Karpas-422 (cell line): ENCODE results near the gene SRGN. TPM values are rescaled to one million over a fixed set of nuclear protein-coding genes. Genes with fewer than 3 reads are reported as not detected.

Experiments
- DNase-seq: peaks from one replicate; pipeline ENCODE4 v3.0.0-alpha.2; 2015
- H2AFZ ChIP-seq: fragments of 200-600 bp; sonication (generic); 2 replicates; pipeline ENCODE4 v1.6.1; 2014; ENCODE audit warnings: antibody characterized with exemption, low read length, mixed read lengths
- H3K27ac ChIP-seq: fragments of 200-600 bp; sonication (generic); 2 replicates; pipeline ENCODE4 v1.5.1; 2014; ENCODE audit warnings: mild to moderate bottlenecking, low read length, moderate library complexity
- H3K27me3 ChIP-seq: fragments of 200-600 bp; sonication (generic); 2 replicates; pipeline ENCODE4 v1.6.1; 2014; ENCODE audit warnings: low read length, mixed read lengths
- H3K36me3 ChIP-seq: fragments of 200-600 bp; sonication (generic); 2 replicates; pipeline ENCODE4 v1.6.1; 2014; ENCODE audit warnings: low read length, mixed read lengths; ENCODE audit not compliant: insufficient read depth
- H3K4me1 ChIP-seq: fragments of 200-600 bp; sonication (generic); 2 replicates; pipeline ENCODE4 v1.6.1; 2014; ENCODE audit warnings: mild to moderate bottlenecking, low read length, mixed read lengths
- H3K4me2 ChIP-seq: fragments of 200-600 bp; sonication (generic); 2 replicates; pipeline ENCODE4 v1.6.1; 2014; ENCODE audit warnings: low read length, low read depth, mild to moderate bottlenecking; ENCODE audit not compliant: poor library complexity, severe bottlenecking
- H3K4me3 ChIP-seq: fragments of 200-600 bp; sonication (generic); 2 replicates; pipeline ENCODE4 v1.5.1; 2014; ENCODE audit warnings: mild to moderate bottlenecking, antibody characterized with exemption, low read length, mixed read lengths
- H3K79me2 ChIP-seq: fragments of 200-600 bp; sonication (generic); 2 replicates; pipeline ENCODE4 v1.6.1; 2014; ENCODE audit warnings: mild to moderate bottlenecking, low read length, mixed read lengths
- H3K9ac ChIP-seq: fragments of 200-600 bp; sonication (generic); 2 replicates; pipeline ENCODE4 v1.6.0; 2014; ENCODE audit warnings: low read length
- H3K9me2 ChIP-seq: fragments of 200-600 bp; sonication (generic), shearing (Covaris generic); replicated peaks from 2 replicates; pipeline ENCODE4 v1.6.0; 2014; ENCODE audit warnings: mild to moderate bottlenecking, low read length, moderate library complexity; ENCODE audit not compliant: insufficient read depth
- H3K9me3 ChIP-seq: fragments of 300-700, 200-600 bp; sonication (generic); 2 replicates; pipeline ENCODE4 v1.6.1; 2014; ENCODE audit warnings: low read length, mixed read lengths
- H4K20me1 ChIP-seq: fragments of 200-600 bp; sonication (generic); 2 replicates; pipeline ENCODE4 v1.6.1; 2014; ENCODE audit warnings: mild to moderate bottlenecking, antibody characterized with exemption, low read length, low read depth; ENCODE audit not compliant: insufficient read depth
- total RNA-seq: library from RNA; depleted of rRNA; stranded (reverse); fragments of >200 nt; shearing (Covaris generic); gene quantifications from 2 replicates; pipeline ENCODE4 v1.2.3, GENCODE V29; 2014; ENCODE audit warnings: low replicate concordance

The SRGN gene
- total RNA-seq, 1 experiment from 2014 or later = 56.4 TPM

DNA sequence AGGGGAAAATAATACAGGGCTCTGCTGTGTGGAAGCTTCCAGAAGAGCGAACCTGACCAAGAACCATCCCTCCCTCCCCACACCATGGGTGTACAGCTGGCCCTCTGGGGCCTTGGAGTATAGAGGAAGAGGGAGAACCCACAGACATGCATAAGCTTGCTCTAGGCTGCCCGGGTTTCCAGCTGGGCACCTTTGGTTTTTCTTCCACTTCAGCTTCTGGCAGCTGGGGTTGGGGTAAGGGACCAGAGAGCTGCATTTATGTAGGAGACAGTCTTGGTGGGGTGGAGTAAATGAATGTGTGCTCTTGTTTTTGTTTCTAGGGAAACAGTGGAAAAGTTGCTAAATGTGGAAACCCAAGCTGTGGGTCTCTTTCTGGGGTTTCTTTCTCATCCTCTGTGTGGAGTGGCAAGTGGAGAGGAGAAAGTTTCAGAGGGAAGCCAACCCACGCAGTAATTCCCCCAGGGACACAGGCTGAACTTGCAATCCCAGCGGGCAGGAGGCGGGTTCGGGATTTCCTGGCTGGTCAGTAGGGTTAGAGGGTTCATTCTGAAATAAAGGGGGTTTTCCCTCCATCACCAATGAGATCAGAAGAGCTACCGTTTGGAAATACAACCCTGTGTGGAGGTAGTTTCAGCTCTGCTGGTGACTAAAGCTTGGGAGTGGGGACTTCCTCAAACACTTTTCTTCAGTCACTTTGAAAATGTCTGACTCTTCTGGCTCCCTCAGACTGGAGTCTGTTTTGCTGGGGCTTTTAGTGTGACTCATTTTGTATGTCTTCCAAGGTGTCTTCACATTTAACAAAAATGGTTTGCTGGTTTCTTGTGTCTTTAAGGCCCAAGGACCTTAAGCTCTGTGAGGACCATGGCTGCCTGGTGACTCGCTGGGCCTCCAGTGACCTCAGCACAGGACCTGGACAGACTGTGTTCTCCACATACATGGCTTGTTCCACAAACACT, 22.2 kb upstream of the SRGN start:
- Histone ChIP-seq H3K27me3 (no peaks in the 10 kb centered on the region), H2AFZ (no peak overlapping the region; the same call in 1 of the 2 replicates), H3K79me2 (no peaks in the 10 kb centered on the region), H3K27ac (no peak overlapping the region), H3K9me2 (no peaks in the 10 kb centered on the region), H3K9ac (no peak overlapping the region), H3K4me2 (no peak overlapping the region), H3K9me3 (no peaks in the 10 kb centered on the region), H3K36me3 (no peaks in the 10 kb centered on the region), H3K4me1 (peaks cover 9% of the 10 kb centered on the region), H3K4me3 (no peak overlapping the region), H4K20me1 (no peaks in the 10 kb centered on the region)
- DNase-seq = no peak

GRCh38 chr10:69067189-69067588, 20.7 kb upstream of the SRGN start:
- Histone ChIP-seq H3K9me2 (no peaks in the 10 kb centered on the region), H3K27me3 (no peaks in the 10 kb centered on the region), H3K4me2 (no peak overlapping the region), H3K36me3 (no peaks in the 10 kb centered on the region), H3K9me3 (no peaks in the 10 kb centered on the region), H3K4me1 (no peaks in the 10 kb centered on the region), H3K9ac (no peak overlapping the region), H3K4me3 (no peak overlapping the region), H4K20me1 (no peaks in the 10 kb centered on the region), H3K79me2 (no peaks in the 10 kb centered on the region), H3K27ac (no peak overlapping the region), H2AFZ (no peak overlapping the region)
- DNase-seq = no peak

DNA sequence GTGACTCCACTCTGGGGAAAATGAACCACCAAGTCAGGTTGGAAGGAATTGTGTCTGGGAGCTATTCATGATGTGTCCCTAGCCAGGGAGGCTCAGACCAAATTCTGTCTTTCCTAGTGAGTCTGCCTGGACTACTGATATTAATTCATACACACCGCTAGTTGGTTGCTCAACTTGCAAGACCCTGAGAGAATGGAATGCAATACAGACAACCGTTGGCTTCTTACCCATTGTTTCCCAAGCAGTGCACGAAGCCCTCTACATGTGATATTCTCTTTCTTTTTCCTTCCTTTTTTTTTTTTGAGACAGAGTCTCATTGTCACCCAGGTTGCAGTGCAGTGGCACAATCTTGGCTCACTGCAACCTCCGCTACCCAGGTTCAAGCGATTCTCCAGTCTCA, 19.4 kb upstream of the SRGN start:
- H4K20me1 ChIP-seq = no peaks in the 10 kb centered on the region
- H3K4me1 ChIP-seq = no peaks in the 10 kb centered on the region
- no peaks in the 10 kb centered on the region for H3K27me3 ChIP-seq
- H3K9ac ChIP-seq = no peak overlapping the region
- DNase-seq = no peak
- no peak overlapping the region for H2AFZ ChIP-seq
- no peak overlapping the region for H3K27ac ChIP-seq
- H3K4me2 ChIP-seq = no peak overlapping the region
- H3K9me2 ChIP-seq = no peaks in the 10 kb centered on the region
- no peaks in the 10 kb centered on the region for H3K9me3 ChIP-seq
- no peaks in the 10 kb centered on the region for H3K36me3 ChIP-seq
- no peaks in the 10 kb centered on the region for H3K79me2 ChIP-seq
- no peak overlapping the region for H3K4me3 ChIP-seq

DNA sequence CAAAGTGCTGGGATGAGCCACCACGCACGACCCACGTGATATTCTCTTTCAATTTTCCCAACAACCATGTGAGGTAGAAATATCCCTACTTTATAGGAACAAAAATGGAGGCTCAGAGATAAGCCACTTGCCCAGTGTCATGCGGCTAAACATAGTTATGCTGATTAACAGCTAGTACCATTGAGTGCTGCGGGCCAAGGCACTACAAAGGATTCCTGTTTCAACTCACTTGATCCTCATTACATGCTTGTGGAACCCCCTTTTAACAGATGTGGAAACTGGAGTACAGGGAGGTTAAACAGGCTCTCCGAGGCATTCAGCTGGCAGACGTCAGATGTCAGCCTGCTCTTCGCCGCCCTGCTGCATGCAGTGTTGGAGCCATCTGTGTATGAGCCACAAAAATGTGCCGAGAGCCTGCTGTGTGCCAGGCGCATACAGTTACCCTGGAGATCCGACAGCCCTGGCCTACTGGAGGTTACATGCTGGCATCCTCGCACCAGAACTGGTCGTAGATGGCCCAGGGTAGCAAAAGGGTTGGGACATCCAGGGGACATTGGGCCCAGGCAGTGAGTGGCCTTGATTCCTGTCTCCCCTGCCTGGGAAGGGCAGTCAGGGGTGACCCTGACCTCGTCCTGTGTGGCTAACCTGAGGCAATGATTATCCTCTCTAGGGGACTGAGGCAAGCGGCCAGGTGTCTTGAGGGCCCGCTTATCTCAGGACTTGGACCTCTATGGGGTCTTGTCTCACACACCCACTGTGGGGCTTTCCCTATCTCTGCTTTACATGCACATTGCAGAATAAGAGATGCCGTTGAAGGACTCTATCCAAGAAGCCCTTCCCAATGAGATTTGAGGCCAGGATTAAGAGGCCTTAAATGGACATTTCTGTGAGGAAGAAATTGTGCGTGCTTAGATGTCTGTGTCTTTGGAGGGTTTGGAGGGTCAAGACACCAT, 18.5 kb upstream of the SRGN start:
- no peaks in the 10 kb centered on the region for H3K79me2 ChIP-seq
- no peak overlapping the region for H2AFZ ChIP-seq

DNA sequence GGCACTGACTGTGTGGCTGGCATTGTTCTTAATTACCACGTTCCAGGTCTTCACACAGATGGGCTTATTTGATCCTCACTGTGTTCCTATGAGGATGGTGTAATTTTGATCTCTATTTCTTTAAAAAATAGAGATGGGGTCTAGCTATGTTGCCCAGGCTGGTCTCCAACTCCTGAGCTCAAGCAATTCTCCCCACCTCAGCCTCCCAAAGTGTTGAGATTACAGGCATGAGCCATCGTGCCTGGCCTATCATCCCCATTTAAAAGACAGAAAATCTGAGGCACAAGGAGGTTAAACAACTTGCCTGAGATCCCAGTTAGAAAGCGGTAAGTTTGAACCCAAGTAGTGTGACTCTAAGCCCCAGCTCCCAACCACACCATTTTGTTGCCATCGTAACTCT, 17.0 kb upstream of the SRGN start:
- Histone ChIP-seq H4K20me1 (no peaks in the 10 kb centered on the region), H3K79me2 (no peaks in the 10 kb centered on the region), H3K36me3 (no peaks in the 10 kb centered on the region), H3K4me1 (no peaks in the 10 kb centered on the region), H3K27ac (no peak overlapping the region), H3K9ac (no peak overlapping the region), H3K4me2 (no peak overlapping the region), H3K9me3 (no peaks in the 10 kb centered on the region), H3K4me3 (no peak overlapping the region), H3K9me2 (no peaks in the 10 kb centered on the region), H3K27me3 (no peaks in the 10 kb centered on the region), H2AFZ (no peak overlapping the region)
- DNase-seq = no peak

More for the DNA sequence above, 18.5 kb upstream of the SRGN start:
- Histone ChIP-seq H3K36me3 (no peaks in the 10 kb centered on the region), H3K4me2 (no peak overlapping the region), H3K9ac (no peak overlapping the region), H3K9me2 (no peaks in the 10 kb centered on the region), H3K27ac (no peak overlapping the region), H3K9me3 (no peaks in the 10 kb centered on the region), H4K20me1 (no peaks in the 10 kb centered on the region), H3K4me1 (no peaks in the 10 kb centered on the region), H3K4me3 (no peak overlapping the region), H3K27me3 (no peaks in the 10 kb centered on the region)
- no peak for DNase-seq

- no peaks in the 10 kb centered on the region for H3K4me1 ChIP-seq
- DNase-seq = no peak
These were observed 16.3 kb upstream of the SRGN start for GRCh38 chr10:69071610-69072009.

GRCh38 chr10:69073026-69073425, 14.9 kb upstream of the SRGN start:
- H3K9me3 ChIP-seq = no peaks in the 10 kb centered on the region
- DNase-seq = no peak
- H3K36me3 ChIP-seq = no peaks in the 10 kb centered on the region
- H3K4me2 ChIP-seq = no peak overlapping the region
- H3K9me2 ChIP-seq = no peaks in the 10 kb centered on the region
- no peaks in the 10 kb centered on the region for H4K20me1 ChIP-seq
- no peaks in the 10 kb centered on the region for H3K27me3 ChIP-seq
- H3K9ac ChIP-seq = no peak overlapping the region
- no peak overlapping the region for H3K4me3 ChIP-seq
- H3K4me1 ChIP-seq = no peaks in the 10 kb centered on the region
- no peak overlapping the region for H3K27ac ChIP-seq
- H2AFZ ChIP-seq = no peak overlapping the region
- H3K79me2 ChIP-seq = no peaks in the 10 kb centered on the region

More at GRCh38 chr10:69071610-69072009, 16.3 kb upstream of the SRGN start:
- Histone ChIP-seq H2AFZ (no peak overlapping the region), H3K4me2 (no peak overlapping the region), H3K9me3 (no peaks in the 10 kb centered on the region), H3K79me2 (no peaks in the 10 kb centered on the region), H3K27me3 (no peaks in the 10 kb centered on the region), H3K27ac (no peak overlapping the region), H3K4me3 (no peak overlapping the region), H3K9ac (no peak overlapping the region), H3K9me2 (no peaks in the 10 kb centered on the region), H3K36me3 (no peaks in the 10 kb centered on the region), H4K20me1 (no peaks in the 10 kb centered on the region)
